HG03196 (cell line): ENCODE measurements around the gene MAP2K6.

Experiments
- ATAC-seq: cut with Tn5 transposase; IDR thresholded peaks from one replicate; pipeline ENCODE4 v1.9.1; 2021; ENCODE audit not compliant: unreplicated experiment

The MAP2K6 gene

GRCh38 chr17:69528035-69528434 lies 113.5 kb downstream of the MAP2K6 start:
- ATAC-seq, result no peak

DNA sequence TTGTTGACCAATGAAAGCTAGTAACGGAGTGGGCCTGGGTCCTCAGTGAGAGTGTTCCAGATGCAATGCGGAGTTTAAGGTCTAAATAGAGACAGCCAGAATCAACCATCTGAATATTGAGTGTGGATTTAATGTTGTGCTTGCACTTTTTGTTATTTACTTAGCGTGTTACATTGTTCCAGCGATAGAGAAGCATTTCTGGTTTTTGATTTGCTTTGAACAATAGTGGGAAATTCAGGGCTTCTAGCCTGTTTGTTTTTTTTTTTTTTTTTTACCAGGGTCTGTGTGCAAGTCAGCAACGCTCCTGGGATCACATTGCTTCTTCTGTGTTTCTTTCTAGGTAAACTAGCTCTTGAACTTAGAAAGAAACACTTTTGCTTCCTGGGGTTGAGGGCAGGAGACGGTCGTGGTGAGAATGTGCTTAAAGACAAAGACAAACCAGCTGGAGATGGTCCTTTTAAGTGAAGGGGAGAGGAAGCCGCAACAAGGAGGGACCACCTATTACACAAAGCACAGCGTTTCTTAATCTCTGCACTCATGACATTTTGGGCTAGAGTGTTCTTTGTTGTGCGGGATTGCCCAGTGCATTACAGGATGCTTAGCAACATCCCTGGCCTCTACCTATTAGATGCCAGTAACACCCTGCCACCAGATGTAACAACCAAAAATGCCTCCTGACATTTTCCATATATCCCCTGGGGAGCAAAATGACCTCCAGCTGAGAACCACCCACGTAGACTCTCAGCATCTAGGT lies 119.2 kb downstream of the MAP2K6 start:
- ATAC-seq, result no peak

DNA sequence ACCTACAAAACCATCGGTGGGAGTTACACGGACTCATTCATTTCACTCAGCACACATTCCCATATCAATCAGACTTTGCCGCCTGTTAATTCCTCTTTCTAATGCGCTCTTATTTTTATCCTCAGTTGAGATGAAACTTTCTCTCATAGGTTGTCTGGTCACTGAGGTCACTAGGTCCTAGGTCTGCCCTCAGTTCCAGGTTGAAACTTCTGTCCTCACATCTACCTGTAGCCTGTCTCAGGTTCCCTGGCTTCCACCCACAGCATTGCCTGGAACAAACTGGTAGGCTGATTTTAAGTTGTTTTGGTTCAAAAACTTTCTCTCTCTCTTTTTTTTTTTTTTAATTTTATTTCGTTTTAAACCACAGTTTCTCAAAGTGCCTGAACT lies 119.7 kb downstream of the MAP2K6 start:
- no peak for ATAC-seq

GRCh38 chr17:69535016-69535570 lies 120.6 kb downstream of the MAP2K6 start:
- no peak for ATAC-seq

DNA sequence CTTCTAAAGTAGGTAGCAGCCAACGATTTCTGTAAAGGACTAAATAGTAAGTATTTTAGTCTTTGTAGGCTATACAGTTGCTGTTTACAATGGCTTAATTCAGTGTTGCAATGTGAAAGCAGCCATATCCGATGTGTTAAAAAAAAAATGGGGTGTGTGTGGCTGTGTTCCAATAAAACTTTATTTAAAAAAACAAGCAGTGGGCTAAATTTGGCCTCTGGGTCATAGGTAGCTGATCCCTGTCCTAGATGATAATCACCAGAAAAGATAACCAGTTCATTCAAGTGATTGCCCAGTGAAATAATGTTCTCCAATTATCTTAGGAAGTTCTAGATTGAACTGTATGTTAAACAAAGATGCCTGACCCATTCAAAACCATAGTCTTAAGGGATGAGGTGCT lies 124.3 kb downstream of the MAP2K6 start:
- no peak for ATAC-seq

DNA sequence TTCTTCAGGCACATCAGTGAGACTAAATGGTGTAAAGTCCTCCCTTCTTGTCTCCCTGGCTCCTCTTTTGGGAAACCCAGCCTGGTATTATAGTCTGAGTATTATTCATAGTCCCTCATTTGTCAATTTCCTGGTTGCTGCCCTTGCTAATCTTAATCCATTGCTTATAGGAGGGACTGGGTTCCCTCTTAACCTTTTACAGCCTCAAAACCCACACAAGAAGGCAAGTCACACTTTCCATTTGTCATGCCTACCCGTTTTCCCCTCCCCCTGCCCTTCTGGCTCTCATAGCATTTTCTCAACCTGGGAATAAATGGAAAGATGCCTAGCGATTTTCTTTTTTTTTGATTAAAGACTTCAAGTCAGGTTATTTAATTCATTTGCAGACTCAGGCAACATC lies 124.8 kb downstream of the MAP2K6 start:
- no peak for ATAC-seq

- no peak for ATAC-seq
Observed at GRCh38 chr17:69539781-69540319, 125.4 kb downstream of the MAP2K6 start.

DNA sequence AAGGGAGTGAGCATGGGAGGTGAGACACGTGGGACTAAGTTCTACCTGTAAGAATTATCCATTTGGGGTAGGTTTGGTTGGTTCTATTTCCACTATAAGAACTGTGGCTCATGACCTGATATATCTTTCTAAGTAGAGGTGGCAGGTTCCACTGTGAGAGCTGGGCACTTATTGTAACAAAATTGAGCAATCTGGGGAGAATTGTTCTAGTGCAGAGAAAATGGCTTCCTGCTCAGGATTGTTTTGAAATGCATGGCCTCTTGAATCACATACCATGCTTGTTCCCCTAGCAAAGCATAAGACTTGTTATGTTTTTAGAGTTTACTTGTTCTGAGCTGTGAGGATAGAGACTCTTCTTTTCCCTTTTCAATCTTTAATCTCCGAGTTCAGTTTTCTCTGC lies 125.9 kb downstream of the MAP2K6 start:
- no peak for ATAC-seq

GRCh38 chr17:69547230-69547629 lies 132.7 kb downstream of the MAP2K6 start:
- ATAC-seq, result no peak

GRCh38 chr17:69547947-69548346 lies 133.4 kb downstream of the MAP2K6 start:
- no peak for ATAC-seq

DNA sequence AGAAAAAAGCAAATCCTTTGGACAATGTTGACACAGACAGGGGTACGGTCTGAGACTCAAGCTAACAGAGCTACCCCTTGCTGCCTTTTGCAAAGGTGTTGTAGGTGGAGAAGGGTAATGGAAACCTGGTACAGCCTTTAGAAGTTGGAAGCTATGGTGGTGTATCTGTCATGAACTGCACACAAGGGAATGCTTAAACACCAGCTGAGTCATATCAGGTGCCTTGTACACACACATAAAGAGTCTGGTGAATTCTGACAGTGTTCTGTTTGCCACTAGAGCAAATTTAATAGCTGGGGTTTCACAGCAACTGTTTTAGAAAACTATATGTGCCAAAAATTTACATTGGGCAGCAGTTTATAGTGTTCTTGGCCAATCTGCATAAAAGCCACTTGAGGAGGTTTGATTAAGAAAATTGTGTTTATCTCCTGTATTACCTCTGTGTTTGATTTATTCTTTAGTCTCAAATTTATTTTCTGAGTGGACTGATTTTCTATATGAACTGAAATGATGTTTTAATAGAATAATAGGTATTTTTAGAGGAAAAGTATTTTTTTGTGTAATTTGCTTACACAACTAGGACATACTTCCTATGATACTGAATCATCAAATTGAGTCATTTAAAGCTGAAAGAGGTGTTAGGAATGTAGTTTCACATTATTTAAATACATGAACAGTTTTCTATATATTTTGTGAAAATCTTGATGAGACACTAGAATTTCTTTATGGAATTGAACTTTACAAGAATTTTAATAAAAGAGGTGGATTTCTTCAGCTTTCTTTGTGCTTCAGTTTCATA lies 136.9 kb downstream of the MAP2K6 start:
- ATAC-seq, result no peak

GRCh38 chr17:69552986-69553667 lies 138.6 kb downstream of the MAP2K6 start:
- no peak for ATAC-seq

- ATAC-seq, result no peak
Observed at GRCh38 chr17:69555056-69555455, 140.6 kb downstream of the MAP2K6 start.

DNA sequence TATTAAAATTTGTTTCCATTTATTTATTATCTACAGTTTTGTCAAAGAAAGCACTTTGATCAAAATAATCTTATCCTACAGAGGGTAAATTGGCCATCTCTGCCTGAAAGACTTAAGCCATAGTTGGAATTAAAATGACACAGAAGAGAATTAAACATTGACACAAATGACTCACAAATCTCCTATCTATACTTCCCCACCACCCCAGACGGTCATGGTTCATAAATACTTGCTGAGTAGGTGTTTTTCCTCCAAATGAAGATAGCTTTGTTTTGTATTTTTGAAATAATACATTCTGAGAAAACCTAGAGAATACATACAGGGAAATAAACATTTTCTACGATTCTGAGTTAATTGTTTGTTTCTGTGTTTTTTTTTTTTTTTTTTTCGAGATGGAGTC lies 142.8 kb downstream of the MAP2K6 start:
- ATAC-seq, result no peak

- ATAC-seq, result no peak
Observed at GRCh38 chr17:69558796-69559195, 144.3 kb downstream of the MAP2K6 start.

- no peak for ATAC-seq
Observed at GRCh38 chr17:69560987-69561441, 146.5 kb downstream of the MAP2K6 start.

DNA sequence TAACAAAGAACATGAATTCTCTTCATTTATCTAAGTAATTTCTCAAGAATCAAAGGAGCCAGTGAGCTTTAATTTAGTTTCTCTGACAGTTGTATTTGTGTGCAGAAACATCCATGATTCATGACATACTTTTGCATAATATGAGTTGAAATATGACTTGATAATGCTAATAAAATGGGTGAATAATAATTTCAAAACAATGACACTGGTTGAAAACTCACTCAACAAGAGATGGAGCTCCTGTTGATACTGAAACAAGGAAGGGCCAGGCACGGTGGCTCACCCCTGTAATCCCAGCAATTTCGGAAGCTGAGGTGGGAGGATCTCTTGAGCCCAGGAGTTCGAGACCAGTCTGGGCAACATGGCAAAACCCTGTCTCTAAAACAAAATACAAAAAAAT lies 147.0 kb downstream of the MAP2K6 start:
- ATAC-seq, result no peak

- no peak for ATAC-seq
Observed at GRCh38 chr17:69565447-69565846, 150.9 kb downstream of the MAP2K6 start.

- no peak for ATAC-seq
Observed at GRCh38 chr17:69567130-69567529, 152.6 kb downstream of the MAP2K6 start.

GRCh38 chr17:69572747-69573146 lies 158.2 kb downstream of the MAP2K6 start:
- no peak for ATAC-seq

DNA sequence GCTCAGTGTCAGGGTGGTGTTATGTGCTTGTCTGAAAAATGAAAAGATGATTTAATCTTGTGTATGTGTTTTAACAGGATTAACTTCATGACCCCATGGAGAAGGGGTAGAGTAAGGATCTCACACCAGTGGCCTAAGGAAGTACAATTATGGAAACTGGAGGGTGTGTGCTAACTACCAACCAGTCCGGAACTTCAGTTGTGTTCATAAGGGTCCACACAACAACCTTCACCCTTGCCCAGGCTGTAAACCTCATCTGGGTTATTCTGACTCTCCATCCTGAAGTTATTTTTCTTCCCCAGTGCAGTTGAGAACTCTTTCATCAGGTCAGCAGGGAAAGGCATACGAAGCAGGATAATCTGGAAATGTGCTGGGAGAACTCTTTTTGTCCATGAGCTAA lies 158.9 kb downstream of the MAP2K6 start:
- no peak for ATAC-seq
